Middle frontal gyrus (tissue), 1 donor: ENCODE measurements around the gene ANP32D.
"Not testable (repeated sequence)": the region's sequence is repeated elsewhere in the genome, so short reads cannot be mapped to it uniquely, and the experiment has no call there.

Experiments used
- DNase-seq: peaks from one replicate; pipeline ENCODE4 v3.0.0-alpha.2; 2015; ENCODE audit warnings: low spot score; ENCODE audit errors: extremely low spot score

Gene ANP32D

GRCh38 chr12:48472259-48472658 lies at the start of gene ANP32D:
TSS of gene ANP32D (plus strand) at chr12:48472559. CDS start at chr12:48472665, 106 bp downstream.
- no peak for DNase-seq

DNA sequence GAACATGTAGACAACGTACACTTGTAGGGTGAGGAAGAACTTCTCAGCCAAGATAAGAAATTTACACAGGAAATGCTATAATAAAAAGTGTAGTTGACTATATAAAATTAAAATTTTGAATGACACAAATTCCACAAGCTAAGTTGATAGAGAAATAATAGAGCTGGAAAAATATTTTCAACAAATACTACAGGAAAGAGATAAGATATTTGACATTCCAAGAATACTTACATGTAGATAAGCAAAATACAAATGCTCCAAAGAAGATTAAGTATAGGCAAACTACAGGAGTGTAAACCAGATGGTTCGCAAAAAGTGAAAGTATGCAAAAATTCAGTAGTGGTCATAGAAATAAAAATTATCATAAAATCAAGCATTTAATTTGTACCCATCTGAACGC lies 49.2 kb upstream of the ANP32D start:
- no peak for DNase-seq

- DNase-seq: no peak
These were observed 47.7 kb upstream of the ANP32D start for GRCh38 chr12:48424644-48425043.

DNA sequence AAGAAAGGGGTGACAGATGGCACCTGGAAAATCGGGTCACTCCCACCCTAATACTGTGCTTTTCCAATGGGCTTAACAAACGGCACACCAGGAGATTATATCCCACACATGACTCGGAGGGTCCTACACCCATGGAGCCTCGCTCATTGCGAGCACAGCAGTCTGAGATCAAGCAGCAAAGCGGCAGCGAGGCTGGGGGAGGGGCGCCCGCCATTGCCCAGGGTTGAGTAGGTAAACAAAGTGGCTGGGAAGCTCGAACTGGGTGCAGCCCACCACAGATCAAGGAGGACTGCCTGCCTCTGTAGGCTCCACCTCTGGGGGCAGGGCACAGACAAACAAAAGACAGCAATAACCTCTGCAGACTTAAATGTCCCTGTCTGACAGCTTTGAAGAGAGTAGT lies 38.3 kb upstream of the ANP32D start:
- not testable (repeated sequence) for DNase-seq

DNA sequence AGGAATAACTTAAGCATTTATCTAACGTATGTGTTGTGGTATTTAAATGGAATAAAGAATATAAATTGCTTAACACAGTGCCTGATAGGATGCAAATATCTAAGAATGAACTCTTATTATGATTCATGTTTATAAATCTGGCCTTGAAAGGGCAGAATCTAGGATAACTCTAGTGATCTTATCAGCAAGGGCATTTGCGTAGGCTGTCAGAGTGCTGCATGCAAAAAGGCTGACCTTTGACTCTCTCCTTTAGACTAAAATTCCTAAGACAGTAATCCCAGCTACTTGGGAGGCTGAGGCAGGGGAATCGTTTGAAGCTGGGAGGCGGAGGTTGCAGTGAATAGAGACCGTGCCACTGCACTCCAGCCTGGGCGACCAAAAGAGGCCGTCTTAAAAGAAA lies 31.3 kb upstream of the ANP32D start:
- no peak for DNase-seq

GRCh38 chr12:48442179-48442847 lies 30.0 kb upstream of the ANP32D start:
- DNase-seq: no peak

DNA sequence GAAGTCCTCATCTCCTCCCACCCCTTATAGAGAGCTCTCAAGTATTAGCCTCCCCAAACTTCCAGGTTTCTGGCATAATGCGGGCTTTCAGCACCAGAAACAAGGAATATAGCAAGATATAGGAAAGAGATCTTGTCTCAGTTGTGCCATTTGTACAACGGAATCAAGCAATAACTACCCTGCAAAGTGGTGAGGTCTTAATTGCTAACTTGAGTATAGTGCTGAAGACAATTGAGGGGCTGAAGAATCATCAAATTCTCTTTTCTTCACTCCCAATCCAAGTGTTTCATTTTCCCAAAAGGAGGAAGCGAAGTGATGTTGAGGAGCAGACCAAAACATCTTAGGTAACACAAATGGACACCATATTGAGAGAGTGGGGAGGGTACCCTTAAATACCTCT lies 26.8 kb upstream of the ANP32D start:
- DNase-seq: no peak

DNA sequence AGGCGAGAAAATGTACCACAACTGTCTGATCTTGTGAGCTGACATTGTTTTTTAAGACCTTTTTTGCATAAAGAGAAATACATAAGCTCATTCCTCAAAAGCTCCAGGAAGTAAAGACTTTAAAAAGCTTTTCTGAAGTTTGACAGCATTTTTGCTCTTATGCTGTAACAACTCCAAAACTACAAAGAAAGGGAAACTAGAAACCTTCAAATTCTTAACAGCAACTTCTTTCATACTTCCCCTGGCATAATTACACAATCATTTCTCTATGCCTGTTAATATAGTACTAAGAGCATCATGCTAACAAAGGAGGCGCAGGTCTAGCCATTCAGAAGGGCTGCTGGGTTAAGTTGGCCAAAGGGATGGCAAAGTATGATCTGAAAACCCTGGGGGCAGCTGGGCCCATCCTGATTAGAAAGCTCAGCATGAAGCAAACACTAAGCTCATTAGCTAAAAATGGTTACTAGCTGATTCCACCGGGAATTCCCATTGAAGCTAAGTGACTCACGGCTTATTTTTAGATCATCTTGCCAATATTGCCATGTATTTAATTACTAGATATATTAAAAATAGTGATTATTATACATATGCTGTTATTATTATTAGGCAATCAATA lies 26.1 kb upstream of the ANP32D start:
- no peak for DNase-seq

- no peak for DNase-seq
These were observed 24.6 kb upstream of the ANP32D start for GRCh38 chr12:48447755-48448154.

DNA sequence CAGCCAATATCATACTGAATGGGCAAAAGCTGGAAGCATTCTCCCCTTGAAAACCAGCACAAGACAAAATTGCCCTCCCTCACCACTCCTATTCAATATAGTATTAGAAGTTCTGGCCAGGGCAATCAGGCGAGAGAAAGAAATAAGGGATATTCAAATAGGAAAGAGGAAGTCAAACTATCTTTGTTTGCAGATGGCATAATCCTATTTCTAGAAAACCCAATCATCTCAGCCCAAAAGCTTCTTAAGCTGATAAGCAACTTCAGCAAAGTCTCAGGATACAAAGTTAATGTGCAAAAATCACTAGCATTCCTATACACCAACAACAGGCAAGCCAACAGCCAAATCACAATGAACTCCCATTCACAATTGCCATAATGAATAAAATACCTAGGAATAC lies 21.0 kb upstream of the ANP32D start:
- no peak for DNase-seq

DNA sequence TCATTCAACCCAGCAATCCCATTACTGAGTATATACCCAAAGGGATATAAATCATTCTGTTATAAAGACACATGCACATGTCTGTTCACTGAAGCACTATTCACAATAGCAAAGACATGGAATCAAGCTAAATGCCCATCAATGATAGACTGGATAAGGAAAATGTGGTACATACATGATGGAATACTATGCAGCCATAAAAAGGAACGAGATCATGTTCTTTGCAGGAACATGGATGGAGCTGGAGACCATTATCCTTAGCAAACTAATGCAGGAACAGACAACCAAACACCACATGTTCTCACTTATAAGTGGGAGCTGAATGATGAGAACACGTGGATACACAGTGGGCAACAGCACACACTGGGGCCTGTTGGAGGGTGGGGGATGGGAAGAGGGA lies 19.4 kb upstream of the ANP32D start:
- not testable (repeated sequence) for DNase-seq

DNA sequence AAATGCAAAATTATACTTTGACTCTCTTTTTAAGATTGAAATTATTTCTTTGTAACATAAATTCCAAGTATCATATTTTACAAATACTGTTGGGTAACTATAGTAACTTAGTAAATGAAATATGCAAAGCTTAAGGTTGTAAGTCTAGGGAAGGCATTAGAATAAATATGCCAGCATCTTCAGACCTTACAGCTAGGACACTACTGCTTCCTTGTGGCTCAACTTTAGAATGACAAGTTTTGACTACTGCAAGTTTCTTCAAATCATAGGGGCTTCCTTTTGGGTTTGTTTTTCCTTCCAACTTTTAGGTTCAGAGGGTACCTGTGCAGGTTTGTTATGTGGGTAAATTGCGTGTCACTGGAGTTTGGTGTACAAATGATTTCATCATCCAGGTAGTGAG lies 17.7 kb upstream of the ANP32D start:
- DNase-seq: peak; percentile 3

DNA sequence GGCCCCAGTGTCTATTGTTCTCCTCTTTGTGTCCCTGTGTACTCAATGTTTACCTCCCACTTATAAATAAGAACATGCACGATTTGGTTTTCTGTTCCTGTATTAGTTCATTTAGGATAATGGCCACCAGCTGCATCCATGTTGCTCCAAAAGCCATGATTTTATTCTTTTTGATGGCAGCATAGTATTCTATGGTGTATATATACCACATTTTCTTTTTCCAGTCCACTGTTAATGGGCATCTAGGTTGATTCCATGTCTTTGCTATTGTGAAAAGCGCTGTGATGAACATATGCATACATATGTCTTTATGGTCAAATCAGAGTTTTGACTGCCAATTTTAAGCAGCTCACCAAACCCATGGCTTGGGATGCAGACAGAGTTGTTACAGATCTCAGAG lies 17.2 kb upstream of the ANP32D start:
- no peak for DNase-seq

DNA sequence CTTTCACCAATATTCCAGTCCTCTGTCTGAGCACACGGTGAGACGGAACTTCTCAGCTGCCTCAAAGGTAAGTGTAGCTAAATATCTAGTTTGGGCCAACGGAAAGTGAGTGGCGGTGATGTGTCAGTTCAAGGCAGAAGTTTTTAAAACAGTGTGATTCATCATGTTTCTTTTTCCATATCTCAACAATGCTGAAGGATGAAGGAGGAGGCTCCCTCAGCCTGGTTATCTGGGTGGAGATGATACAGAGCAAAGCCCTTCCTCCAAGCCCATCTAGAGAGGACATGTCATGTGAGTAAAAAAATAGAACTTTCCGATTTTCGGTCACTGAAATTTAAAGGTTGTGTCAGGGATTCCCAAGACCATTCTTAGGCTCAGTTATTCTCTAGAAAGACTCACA lies 13.1 kb upstream of the ANP32D start:
- no peak for DNase-seq

DNA sequence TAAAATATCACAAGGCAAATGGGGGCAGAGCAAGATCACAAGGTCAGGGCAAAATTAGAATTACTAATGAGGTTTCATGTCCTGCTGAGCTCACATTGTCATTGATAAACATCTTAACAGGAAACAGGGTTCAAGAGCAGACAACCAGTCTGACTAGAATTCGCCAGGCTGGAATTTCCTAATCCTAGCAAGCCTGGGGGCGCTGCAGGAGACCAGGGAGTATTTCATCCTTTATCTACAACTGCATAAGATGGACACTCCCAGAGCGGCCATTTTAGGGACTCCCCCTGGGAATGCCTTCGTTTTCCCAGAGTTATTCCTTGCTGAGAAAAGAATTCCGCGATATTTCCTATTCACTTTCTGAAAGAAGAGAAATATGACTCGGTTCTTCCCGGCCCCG lies 3.3 kb upstream of the ANP32D start:
- DNase-seq: not testable (repeated sequence)

- no peak for DNase-seq
These were observed 702 bp downstream of the ANP32D start for GRCh38 chr12:48473061-48473460.

- DNase-seq: not testable (repeated sequence)
These were observed 2.1 kb downstream of the ANP32D start for GRCh38 chr12:48474497-48474896.

GRCh38 chr12:48482198-48482597 lies 9.8 kb downstream of the ANP32D start, which contains the start of gene C12orf54:
TSS of gene C12orf54 (plus strand) at chr12:48482498. CDS start at chr12:48483297, 799 bp downstream.
- no peak for DNase-seq

GRCh38 chr12:48482930-48483329 lies 10.6 kb downstream of the ANP32D start:
- DNase-seq: no peak

DNA sequence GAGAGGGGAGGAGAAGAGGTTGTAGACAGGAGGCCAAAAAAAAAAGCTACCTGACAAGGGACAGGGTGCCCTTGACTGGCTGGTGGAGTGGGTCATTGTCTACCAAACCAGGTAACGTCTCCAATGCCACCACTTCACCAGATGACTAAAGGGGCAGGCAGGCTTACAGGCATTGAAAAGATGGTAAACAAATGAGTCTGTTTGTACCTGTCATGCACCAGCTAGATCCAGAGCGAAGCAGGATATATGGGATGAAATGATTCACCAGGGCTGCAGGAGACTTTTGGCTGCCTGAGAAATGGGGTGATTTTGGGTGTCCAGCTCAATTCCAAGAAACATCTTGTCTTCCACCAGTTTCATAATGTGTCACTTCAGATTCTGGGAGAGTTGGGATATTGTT lies 13.9 kb downstream of the ANP32D start:
- DNase-seq: no peak

GRCh38 chr12:48486679-48487078 lies 14.3 kb downstream of the ANP32D start:
- no peak for DNase-seq

- no peak for DNase-seq
These were observed 16.7 kb downstream of the ANP32D start for GRCh38 chr12:48489012-48489411.

GRCh38 chr12:48489456-48489855 lies 17.1 kb downstream of the ANP32D start:
- not testable (repeated sequence) for DNase-seq
